HEK293 (cell line): ENCODE results near the gene UBE2G2.

Experiments
- CTCF ChIA-PET: fragments of 350-600 bp; formaldehyde crosslinking; extraction: SDS; loops from one replicate; lab custom pipeline; 2021; ENCODE audit warnings: antibody characterized with exemption; lab: Yijun Ruan, JAX
- POLR2A ChIA-PET: fragments of 300-600 bp; formaldehyde crosslinking; extraction: SDS; loops from one replicate; lab custom pipeline; 2020; ENCODE audit warnings: antibody characterized with exemption, inconsistent platforms; lab: Yijun Ruan, JAX
- H3K27ac ChIP-seq: fragments of 200-500 bp; sonication (Bioruptor generic); 2 replicates; pipeline ENCODE4 v1.5.1; 2014; ENCODE audit warnings: low read depth, low read length, control low read depth, inconsistent platforms; ENCODE audit errors: extremely low read depth
- H3K36me3 ChIP-seq, 2 experiments: fragments of 200-500 bp in 1 of 2; sonication (Bioruptor generic) in 1 of 2; 1 replicate in 1 of 2; 2 replicates in 1 of 2; pipeline ENCODE4 v1.5.1; 2014 to 2017; ENCODE audit warnings: inconsistent platforms in 2 of 2, low read length in 2 of 2; ENCODE audit not compliant: control insufficient read depth in 2 of 2, insufficient read depth in 1 of 2
- H3K4me1 ChIP-seq: fragments of 200-500 bp; sonication (Bioruptor generic); 2 replicates; pipeline ENCODE4 v1.5.1; 2014; ENCODE audit warnings: mild to moderate bottlenecking, low read length, inconsistent platforms; ENCODE audit not compliant: control insufficient read depth, insufficient read depth
- H3K4me3 ChIP-seq: 2 replicates; pipeline ENCODE4 v1.5.1; 2011; ENCODE audit warnings: low read depth, mild to moderate bottlenecking, control low read depth, low read length, moderate library complexity
- H3K9me3 ChIP-seq: fragments of 200-500 bp; sonication (Bioruptor generic); 2 replicates; pipeline ENCODE4 v1.5.1; 2014; ENCODE audit warnings: low read depth, low read length, inconsistent platforms; ENCODE audit not compliant: control insufficient read depth, insufficient read depth
- KLF1 ChIP-seq: fragments of 450-650 bp; formaldehyde crosslinking; IDR thresholded peaks from 2 replicates; pipeline ENCODE4 v1.5.1; 2016; ENCODE audit warnings: missing biosample characterization, missing genetic modification characterization
- KLF8 ChIP-seq: fragments of 450-650 bp; formaldehyde crosslinking; IDR thresholded peaks from 2 replicates; pipeline ENCODE4 v1.5.1; 2016; ENCODE audit warnings: missing biosample characterization, missing genetic modification characterization
- KLF9 ChIP-seq: fragments of 450-650 bp; formaldehyde crosslinking; IDR thresholded peaks from 2 replicates; pipeline ENCODE4 v1.5.1; 2016; ENCODE audit warnings: missing biosample characterization, missing genetic modification characterization, low read depth
- SP2 ChIP-seq: fragments of 450-650 bp; formaldehyde crosslinking; IDR thresholded peaks from 2 replicates; pipeline ENCODE4 v1.5.1; 2016; ENCODE audit warnings: missing biosample characterization, missing genetic modification characterization
- ZIC2 ChIP-seq: fragments of 450-650 bp; formaldehyde crosslinking; IDR thresholded peaks from 2 replicates; pipeline ENCODE4 v1.5.1; 2016; ENCODE audit warnings: missing biosample characterization, missing genetic modification characterization
- ZNF211 ChIP-seq: fragments of 450-650 bp; formaldehyde crosslinking; IDR thresholded peaks from 2 replicates; pipeline ENCODE4 v1.5.1; 2016; ENCODE audit warnings: low read depth, missing biosample characterization, missing genetic modification characterization
- ZNF324 ChIP-seq: fragments of 450-650 bp; formaldehyde crosslinking; IDR thresholded peaks from 2 replicates; pipeline ENCODE4 v1.5.1; 2016; ENCODE audit warnings: missing biosample characterization, missing genetic modification characterization
- ZNF391 ChIP-seq: fragments of 450-650 bp; formaldehyde crosslinking; IDR thresholded peaks from 2 replicates; pipeline ENCODE4 v1.5.1; 2016; ENCODE audit warnings: low read depth, missing biosample characterization, missing genetic modification characterization, borderline replicate concordance
- ZNF48 ChIP-seq: fragments of 450-650 bp; formaldehyde crosslinking; IDR thresholded peaks from 2 replicates; pipeline ENCODE4 v1.5.1; 2016; ENCODE audit warnings: missing biosample characterization, missing genetic modification characterization
- ZNF560 ChIP-seq: fragments of 450-650 bp; formaldehyde crosslinking; IDR thresholded peaks from 2 replicates; pipeline ENCODE4 v1.5.1; 2017; ENCODE audit warnings: missing biosample characterization, missing genetic modification characterization, borderline replicate concordance
- ZNF792 ChIP-seq: fragments of 450-650 bp; formaldehyde crosslinking; IDR thresholded peaks from 2 replicates; pipeline ENCODE4 v1.5.1; 2016; ENCODE audit warnings: missing biosample characterization, missing genetic modification characterization
- ZNF843 ChIP-seq: fragments of 450-650 bp; formaldehyde crosslinking; IDR thresholded peaks from 2 replicates; pipeline ENCODE4 v1.5.1; 2016; ENCODE audit warnings: missing biosample characterization, missing genetic modification characterization
- TF ChIP-seq, protein P1 (sequence below): fragments of 450-650 bp; formaldehyde crosslinking; optimal IDR thresholded peaks from 2 replicates; pipeline ENCODE3; 2016; ENCODE audit warnings: missing biosample characterization, mild to moderate bottlenecking, missing genetic modification characterization
- TF ChIP-seq, protein P2 (sequence below): fragments of 450-650 bp; formaldehyde crosslinking; IDR thresholded peaks from 2 replicates; pipeline ENCODE4 v1.5.1; 2016; ENCODE audit warnings: missing biosample characterization, missing genetic modification characterization
- TF ChIP-seq, protein P3 (sequence below): fragments of 450-650 bp; formaldehyde crosslinking; IDR thresholded peaks from 2 replicates; pipeline ENCODE4 v1.5.1; 2016; ENCODE audit warnings: missing biosample characterization, missing genetic modification characterization
- TF ChIP-seq, protein P4 (sequence below): fragments of 450-650 bp; formaldehyde crosslinking; IDR thresholded peaks from 2 replicates; pipeline ENCODE4 v1.5.1; 2016; ENCODE audit warnings: missing biosample characterization, missing genetic modification characterization
- TF ChIP-seq, protein P5 (sequence below): fragments of 450-650 bp; formaldehyde crosslinking; IDR thresholded peaks from 2 replicates; pipeline ENCODE4 v1.5.1; 2016; ENCODE audit warnings: missing biosample characterization, missing genetic modification characterization, borderline replicate concordance
- TF ChIP-seq, protein P6 (sequence below): fragments of 450-650 bp; formaldehyde crosslinking; IDR thresholded peaks from 2 replicates; pipeline ENCODE4 v1.5.1; 2016; ENCODE audit warnings: missing biosample characterization, missing genetic modification characterization

UBE2G2 gene

DNA sequence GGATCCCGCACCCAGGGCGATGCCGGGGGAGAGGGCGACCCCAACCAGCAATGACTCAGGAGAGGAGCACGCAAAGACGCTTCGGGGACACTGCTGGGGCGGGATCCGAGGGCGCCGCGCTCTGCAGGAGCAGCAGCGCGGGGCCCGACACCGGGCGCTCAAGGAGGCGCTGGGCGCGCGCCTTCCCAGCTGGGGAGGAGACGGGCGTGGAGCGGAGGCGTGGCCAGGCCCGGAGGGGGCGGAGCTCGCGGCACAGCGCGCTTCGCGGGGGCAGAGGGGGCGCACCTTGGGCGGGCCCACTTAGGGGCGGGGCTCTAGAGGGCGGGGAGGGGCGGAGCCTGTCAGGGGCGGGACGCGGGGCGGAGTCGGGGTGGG lies 15.9 kb upstream of the UBE2G2 start (continued):
- TF ChIP-seq KLF1 (tag by site-specific recombination) (peak; percentile 59; the same call in 1 of the 2 replicates), ZNF391 (peak; percentile 38; the same call in 1 of the 2 replicates), KLF9 (peak; percentile 57), ZIC2 (peak; percentile 95), ZNF324 (tag by site-specific recombination) (no peak), ZNF792 (tag by site-specific recombination) (no peak), SP2 (peak; percentile 56), ZNF560 (tag by site-specific recombination) (no peak)
- TF ChIP-seq, protein P1, sequence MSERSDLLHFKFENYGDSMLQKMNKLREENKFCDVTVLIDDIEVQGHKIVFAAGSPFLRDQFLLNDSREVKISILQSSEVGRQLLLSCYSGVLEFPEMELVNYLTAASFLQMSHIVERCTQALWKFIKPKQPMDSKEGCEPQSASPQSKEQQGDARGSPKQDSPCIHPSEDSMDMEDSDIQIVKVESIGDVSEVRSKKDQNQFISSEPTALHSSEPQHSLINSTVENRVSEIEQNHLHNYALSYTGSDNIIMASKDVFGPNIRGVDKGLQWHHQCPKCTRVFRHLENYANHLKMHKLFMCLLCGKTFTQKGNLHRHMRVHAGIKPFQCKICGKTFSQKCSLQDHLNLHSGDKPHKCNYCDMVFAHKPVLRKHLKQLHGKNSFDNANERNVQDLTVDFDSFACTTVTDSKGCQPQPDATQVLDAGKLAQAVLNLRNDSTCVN (tag by site-specific recombination): peak; percentile 76
- TF ChIP-seq, protein P2, sequence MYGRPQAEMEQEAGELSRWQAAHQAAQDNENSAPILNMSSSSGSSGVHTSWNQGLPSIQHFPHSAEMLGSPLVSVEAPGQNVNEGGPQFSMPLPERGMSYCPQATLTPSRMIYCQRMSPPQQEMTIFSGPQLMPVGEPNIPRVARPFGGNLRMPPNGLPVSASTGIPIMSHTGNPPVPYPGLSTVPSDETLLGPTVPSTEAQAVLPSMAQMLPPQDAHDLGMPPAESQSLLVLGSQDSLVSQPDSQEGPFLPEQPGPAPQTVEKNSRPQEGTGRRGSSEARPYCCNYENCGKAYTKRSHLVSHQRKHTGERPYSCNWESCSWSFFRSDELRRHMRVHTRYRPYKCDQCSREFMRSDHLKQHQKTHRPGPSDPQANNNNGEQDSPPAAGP: peak; percentile 9; the same call in 1 of the 2 replicates
- TF ChIP-seq, protein P3, sequence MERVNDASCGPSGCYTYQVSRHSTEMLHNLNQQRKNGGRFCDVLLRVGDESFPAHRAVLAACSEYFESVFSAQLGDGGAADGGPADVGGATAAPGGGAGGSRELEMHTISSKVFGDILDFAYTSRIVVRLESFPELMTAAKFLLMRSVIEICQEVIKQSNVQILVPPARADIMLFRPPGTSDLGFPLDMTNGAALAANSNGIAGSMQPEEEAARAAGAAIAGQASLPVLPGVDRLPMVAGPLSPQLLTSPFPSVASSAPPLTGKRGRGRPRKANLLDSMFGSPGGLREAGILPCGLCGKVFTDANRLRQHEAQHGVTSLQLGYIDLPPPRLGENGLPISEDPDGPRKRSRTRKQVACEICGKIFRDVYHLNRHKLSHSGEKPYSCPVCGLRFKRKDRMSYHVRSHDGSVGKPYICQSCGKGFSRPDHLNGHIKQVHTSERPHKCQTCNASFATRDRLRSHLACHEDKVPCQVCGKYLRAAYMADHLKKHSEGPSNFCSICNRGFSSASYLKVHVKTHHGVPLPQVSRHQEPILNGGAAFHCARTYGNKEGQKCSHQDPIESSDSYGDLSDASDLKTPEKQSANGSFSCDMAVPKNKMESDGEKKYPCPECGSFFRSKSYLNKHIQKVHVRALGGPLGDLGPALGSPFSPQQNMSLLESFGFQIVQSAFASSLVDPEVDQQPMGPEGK: peak; percentile 62
- TF ChIP-seq, protein P4, sequence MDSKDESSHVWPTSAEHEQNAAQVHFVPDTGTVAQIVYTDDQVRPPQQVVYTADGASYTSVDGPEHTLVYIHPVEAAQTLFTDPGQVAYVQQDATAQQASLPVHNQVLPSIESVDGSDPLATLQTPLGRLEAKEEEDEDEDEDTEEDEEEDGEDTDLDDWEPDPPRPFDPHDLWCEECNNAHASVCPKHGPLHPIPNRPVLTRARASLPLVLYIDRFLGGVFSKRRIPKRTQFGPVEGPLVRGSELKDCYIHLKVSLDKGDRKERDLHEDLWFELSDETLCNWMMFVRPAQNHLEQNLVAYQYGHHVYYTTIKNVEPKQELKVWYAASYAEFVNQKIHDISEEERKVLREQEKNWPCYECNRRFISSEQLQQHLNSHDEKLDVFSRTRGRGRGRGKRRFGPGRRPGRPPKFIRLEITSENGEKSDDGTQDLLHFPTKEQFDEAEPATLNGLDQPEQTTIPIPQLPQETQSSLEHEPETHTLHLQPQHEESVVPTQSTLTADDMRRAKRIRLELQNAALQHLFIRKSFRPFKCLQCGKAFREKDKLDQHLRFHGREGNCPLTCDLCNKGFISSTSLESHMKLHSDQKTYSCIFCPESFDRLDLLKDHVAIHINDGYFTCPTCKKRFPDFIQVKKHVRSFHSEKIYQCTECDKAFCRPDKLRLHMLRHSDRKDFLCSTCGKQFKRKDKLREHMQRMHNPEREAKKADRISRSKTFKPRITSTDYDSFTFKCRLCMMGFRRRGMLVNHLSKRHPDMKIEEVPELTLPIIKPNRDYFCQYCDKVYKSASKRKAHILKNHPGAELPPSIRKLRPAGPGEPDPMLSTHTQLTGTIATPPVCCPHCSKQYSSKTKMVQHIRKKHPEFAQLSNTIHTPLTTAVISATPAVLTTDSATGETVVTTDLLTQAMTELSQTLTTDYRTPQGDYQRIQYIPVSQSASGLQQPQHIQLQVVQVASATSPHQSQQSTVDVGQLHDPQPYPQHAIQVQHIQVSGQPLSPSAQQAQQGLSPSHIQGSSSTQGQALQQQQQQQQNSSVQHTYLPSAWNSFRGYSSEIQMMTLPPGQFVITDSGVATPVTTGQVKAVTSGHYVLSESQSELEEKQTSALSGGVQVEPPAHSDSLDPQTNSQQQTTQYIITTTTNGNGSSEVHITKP: no peak

DNA sequence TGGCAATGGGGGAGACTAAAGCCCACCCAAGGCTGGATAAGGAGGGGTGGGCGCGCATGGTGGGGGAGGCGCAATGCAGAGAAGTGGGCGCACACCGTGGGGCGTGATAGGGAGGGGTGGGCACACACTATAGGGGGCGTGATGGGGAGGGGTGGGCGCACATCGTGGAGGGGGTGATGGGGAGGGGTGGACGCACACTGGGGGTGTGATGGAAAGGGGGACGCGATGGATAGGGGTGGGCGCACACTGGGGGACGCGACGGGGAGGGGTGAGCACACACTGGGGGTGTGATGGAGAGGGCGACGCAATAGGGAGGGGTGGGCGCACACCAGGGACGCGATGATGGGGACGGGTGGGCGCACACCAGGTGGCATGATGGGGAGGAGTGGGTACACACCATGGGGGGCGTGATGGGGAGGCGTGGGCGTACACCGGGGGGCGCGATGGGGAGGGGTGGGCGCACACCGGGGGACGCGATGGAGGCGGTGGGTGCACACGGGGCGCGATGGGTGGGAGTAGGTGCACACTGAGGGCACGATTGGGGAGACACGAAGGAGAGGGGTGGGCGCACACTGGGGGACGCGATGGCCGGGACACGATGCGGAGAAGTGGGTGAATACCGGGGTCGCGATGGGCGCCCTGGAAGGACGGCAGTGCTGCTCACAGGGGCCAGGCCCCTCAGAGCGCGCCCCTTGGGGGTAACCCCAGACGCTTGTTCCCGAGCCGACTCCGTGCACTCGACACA lies 15.3 kb upstream of the UBE2G2 start:
- H3K27ac ChIP-seq: no peak overlapping the region; the same call in 1 of the 2 replicates
- no peaks in the 10 kb centered on the region for H3K4me1 ChIP-seq
- peaks cover 0 to 12% of the 10 kb centered on the region in 2 experiments; a peak in 2 of 3 replicates for H3K36me3 ChIP-seq
- H3K9me3 ChIP-seq: no peaks in the 10 kb centered on the region
- H3K4me3 ChIP-seq: peak overlapping the region; percentile 44
- CTCF ChIA-PET: no interaction called here
- POLR2A ChIA-PET: interaction anchor here (0.6 to 1.6 kb wide), 8 partner anchors 10 to 257 kb away, joined by 3 to 19 read pairs (median 4); partner anchors contain the start of genes ADARB1, PTTG1IP and UBE2G2
- TF ChIP-seq ZNF843 (tag by site-specific recombination) (no peak), ZNF211 (tag by site-specific recombination) (0 out of 2 replicates have a peak, but pooled peaks have one; percentile 46), ZNF48 (tag by site-specific recombination) (no peak), ZNF792 (tag by site-specific recombination) (no peak), KLF8 (peak; percentile 48; the same call in 1 of the 2 replicates)
- TF ChIP-seq, protein P5, sequence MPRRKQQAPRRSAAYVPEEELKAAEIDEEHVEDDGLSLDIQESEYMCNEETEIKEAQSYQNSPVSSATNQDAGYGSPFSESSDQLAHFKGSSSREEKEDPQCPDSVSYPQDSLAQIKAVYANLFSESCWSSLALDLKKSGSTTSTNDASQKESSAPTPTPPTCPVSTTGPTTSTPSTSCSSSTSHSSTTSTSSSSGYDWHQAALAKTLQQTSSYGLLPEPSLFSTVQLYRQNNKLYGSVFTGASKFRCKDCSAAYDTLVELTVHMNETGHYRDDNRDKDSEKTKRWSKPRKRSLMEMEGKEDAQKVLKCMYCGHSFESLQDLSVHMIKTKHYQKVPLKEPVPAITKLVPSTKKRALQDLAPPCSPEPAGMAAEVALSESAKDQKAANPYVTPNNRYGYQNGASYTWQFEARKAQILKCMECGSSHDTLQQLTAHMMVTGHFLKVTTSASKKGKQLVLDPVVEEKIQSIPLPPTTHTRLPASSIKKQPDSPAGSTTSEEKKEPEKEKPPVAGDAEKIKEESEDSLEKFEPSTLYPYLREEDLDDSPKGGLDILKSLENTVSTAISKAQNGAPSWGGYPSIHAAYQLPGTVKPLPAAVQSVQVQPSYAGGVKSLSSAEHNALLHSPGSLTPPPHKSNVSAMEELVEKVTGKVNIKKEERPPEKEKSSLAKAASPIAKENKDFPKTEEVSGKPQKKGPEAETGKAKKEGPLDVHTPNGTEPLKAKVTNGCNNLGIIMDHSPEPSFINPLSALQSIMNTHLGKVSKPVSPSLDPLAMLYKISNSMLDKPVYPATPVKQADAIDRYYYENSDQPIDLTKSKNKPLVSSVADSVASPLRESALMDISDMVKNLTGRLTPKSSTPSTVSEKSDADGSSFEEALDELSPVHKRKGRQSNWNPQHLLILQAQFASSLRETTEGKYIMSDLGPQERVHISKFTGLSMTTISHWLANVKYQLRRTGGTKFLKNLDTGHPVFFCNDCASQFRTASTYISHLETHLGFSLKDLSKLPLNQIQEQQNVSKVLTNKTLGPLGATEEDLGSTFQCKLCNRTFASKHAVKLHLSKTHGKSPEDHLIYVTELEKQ (tag by site-specific recombination): no peak
- TF ChIP-seq, protein P2: 0 out of 2 replicates have a peak, but pooled peaks have one; percentile 19
- TF ChIP-seq, protein P6, sequence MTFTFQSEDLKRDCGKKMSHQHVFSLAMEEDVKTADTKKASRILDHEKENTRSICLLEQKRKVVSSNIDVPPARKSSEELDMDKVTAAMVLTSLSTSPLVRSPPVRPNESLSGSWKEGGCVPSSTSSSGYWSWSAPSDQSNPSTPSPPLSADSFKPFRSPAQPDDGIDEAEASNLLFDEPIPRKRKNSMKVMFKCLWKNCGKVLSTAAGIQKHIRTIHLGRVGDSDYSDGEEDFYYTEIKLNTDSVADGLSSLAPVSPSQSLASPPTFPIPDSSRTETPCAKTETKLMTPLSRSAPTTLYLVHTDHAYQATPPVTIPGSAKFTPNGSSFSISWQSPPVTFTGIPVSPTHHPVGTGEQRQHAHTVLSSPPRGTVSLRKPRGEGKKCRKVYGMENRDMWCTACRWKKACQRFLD (tag by site-specific recombination): no peak
